ENCODE results near the gene BICD1. TPM values are rescaled to one million over a fixed set of nuclear protein-coding genes. Genes with fewer than 3 reads are reported as not detected.

The BICD1 gene
- total and polyA plus RNA-seq, 2 donors (not counting 1 experiment from before 2014, with no cell fraction given) = 15.2 to 93.5 TPM

DNA sequence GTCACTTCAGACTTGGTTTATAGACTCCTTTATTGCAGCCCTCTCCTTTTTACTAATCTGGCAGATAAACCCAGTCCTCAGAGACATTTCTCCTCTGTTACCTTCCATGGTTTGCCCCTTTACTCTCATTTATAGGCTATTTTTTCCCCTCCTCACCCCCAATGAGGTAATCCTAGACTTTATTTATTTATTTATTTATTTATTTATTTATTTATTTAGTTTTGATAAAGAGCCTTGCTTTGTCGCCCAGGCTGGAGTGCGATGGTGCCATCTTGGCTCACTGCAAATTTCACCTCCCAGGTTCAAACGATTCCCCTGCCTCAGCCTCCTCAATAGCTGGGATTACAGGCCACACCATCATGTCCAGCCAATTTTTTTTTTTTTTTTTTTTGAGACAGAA is 301.1 kb downstream of the BICD1 start:
- peaks cover 21% of the 10 kb centered on the region for H3K27me3 Mint-ChIP-seq
- H3K4me1 Mint-ChIP-seq = no peaks in the 10 kb centered on the region
- ChIA-PET POLR2A (no interaction called here), CTCF (no interaction called here)
- H3K36me3 ChIP-seq (replicated peaks in 1 of 2; ENCODE audit: control extremely low read depth in 1 of 2, control insufficient read depth in 1 of 2, extremely low read depth in 1 of 2, insufficient read depth in 2 of 2, low read length in 1 of 2) = no peaks in the 10 kb centered on the region
- no peaks in the 10 kb centered on the region for H4K20me1 ChIP-seq (ENCODE audit: control insufficient read depth, insufficient read depth, low read length, poor library complexity, severe bottlenecking)
- H3K4me3 Mint-ChIP-seq = no peak overlapping the region
- H3K9me3 ChIP-seq (ENCODE audit: control extremely low read depth in 1 of 3, control insufficient read depth in 2 of 3, insufficient read depth in 1 of 3, low read length in 2 of 3) = no peaks in the 10 kb centered on the region
- TF ChIP-seq EZH2 (IDR thresholded peaks at IDR 0.05; ENCODE audit: borderline replicate concordance, insufficient read depth, low read depth, low read length, poor library complexity, severe bottlenecking) = no peak
- TF ChIP-seq, protein P1, sequence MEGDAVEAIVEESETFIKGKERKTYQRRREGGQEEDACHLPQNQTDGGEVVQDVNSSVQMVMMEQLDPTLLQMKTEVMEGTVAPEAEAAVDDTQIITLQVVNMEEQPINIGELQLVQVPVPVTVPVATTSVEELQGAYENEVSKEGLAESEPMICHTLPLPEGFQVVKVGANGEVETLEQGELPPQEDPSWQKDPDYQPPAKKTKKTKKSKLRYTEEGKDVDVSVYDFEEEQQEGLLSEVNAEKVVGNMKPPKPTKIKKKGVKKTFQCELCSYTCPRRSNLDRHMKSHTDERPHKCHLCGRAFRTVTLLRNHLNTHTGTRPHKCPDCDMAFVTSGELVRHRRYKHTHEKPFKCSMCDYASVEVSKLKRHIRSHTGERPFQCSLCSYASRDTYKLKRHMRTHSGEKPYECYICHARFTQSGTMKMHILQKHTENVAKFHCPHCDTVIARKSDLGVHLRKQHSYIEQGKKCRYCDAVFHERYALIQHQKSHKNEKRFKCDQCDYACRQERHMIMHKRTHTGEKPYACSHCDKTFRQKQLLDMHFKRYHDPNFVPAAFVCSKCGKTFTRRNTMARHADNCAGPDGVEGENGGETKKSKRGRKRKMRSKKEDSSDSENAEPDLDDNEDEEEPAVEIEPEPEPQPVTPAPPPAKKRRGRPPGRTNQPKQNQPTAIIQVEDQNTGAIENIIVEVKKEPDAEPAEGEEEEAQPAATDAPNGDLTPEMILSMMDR (IDR thresholded peaks at IDR 0.05) = no peak
- DNase-seq = no peak
- no peak overlapping the region for H3K27ac Mint-ChIP-seq
- H3K79me2 ChIP-seq (ENCODE audit: control insufficient read depth, insufficient read depth, low read length) = no peaks in the 10 kb centered on the region
- peaks cover 0 to 2% (median under 1%) of the 10 kb centered on the region in 4 experiments for H3K27me3 ChIP-seq (replicated peaks in 1 of 4; ENCODE audit: control extremely low read depth in 1 of 4, control insufficient read depth in 3 of 4, insufficient read depth in 4 of 4, low read length in 3 of 4)
- no peak overlapping the region for H3K4me2 ChIP-seq (replicated peaks; ENCODE audit: low read depth, low read length, poor library complexity, severe bottlenecking)
- no peak overlapping the region for H2AFZ ChIP-seq (ENCODE audit: insufficient read depth, low read depth, low read length, poor library complexity, severe bottlenecking)
- H3K4me1 ChIP-seq (ENCODE audit: control insufficient read depth in 2 of 2, insufficient read depth in 2 of 2, low read length in 2 of 2) = no peaks in the 10 kb centered on the region
- no peak overlapping the region for H3K4me3 ChIP-seq (ENCODE audit: control extremely low read depth in 1 of 5, extremely low read depth in 1 of 5, insufficient read depth in 1 of 5, low read depth in 2 of 5, low read length in 4 of 5)
- H3K27ac ChIP-seq (ENCODE audit: low read length in 2 of 2) = no peak overlapping the region
- 100% methylated on average over 1 of the region's 3 CpGs for WGBS (ENCODE audit: insufficient coverage)
- ATAC-seq (ENCODE audit: low read depth) = no peak
- no peaks in the 10 kb centered on the region for H3K9me3 Mint-ChIP-seq (ENCODE audit: insufficient read depth)
- intact Hi-C loops (cut with micrococcal nuclease) = no loop called here
- H3K9ac ChIP-seq (ENCODE audit: low read length) = no peak overlapping the region

DNA sequence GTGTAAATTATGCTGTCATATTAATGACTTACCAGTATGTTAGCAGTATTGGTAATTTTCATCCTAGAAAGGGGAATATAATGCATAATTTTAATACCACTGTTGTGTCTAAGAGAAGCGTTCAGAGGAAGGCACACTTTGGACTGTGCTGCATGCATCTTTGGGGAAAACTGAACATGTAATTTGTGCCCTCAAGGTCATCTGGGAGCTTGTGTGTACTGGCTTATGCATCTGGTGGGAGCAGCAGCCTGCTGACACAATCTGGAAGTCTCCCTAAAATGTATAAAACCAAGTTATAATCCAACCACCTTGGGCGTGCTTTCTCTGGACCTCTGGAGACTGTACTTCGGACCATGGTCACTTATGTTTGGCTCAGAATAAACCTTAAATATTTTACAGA is 306.8 kb downstream of the BICD1 start:
- H3K79me2 ChIP-seq (ENCODE audit: control insufficient read depth, insufficient read depth, low read length) = no peaks in the 10 kb centered on the region
- intact Hi-C loops (cut with micrococcal nuclease) = no loop called here
- Mint-ChIP-seq H3K27me3 (peaks cover 15% of the 10 kb centered on the region), H3K9me3 (ENCODE audit: insufficient read depth) (no peaks in the 10 kb centered on the region), H3K4me3 (no peak overlapping the region), H3K4me1 (no peaks in the 10 kb centered on the region), H3K27ac (no peak overlapping the region)
- TF ChIP-seq, protein P1 (IDR thresholded peaks at IDR 0.05) = no peak
- TF ChIP-seq EZH2 (IDR thresholded peaks at IDR 0.05; ENCODE audit: borderline replicate concordance, insufficient read depth, low read depth, low read length, poor library complexity, severe bottlenecking) = no peak
- ATAC-seq (ENCODE audit: low read depth) (no peak), DNase-seq (no peak)
- 100% methylated on average over 1 of the region's 3 CpGs for WGBS (ENCODE audit: insufficient coverage)
- H3K27ac ChIP-seq (ENCODE audit: low read length in 2 of 2) = no peak overlapping the region
- H3K27me3 ChIP-seq (replicated peaks in 1 of 4; ENCODE audit: control extremely low read depth in 1 of 4, control insufficient read depth in 3 of 4, insufficient read depth in 4 of 4, low read length in 3 of 4) = no peaks in the 10 kb centered on the region
- no peak overlapping the region for H3K9ac ChIP-seq (ENCODE audit: low read length)
- H3K9me3 ChIP-seq (ENCODE audit: control extremely low read depth in 1 of 3, control insufficient read depth in 2 of 3, insufficient read depth in 1 of 3, low read length in 2 of 3) = peaks cover 0 to 1% (median 0%) of the 10 kb centered on the region in 3 donors
- H3K4me3 ChIP-seq (ENCODE audit: control extremely low read depth in 1 of 5, extremely low read depth in 1 of 5, insufficient read depth in 1 of 5, low read depth in 2 of 5, low read length in 4 of 5) = no peak overlapping the region
- ChIA-PET POLR2A (no interaction called here), CTCF (no interaction called here)
- no peaks in the 10 kb centered on the region for H4K20me1 ChIP-seq (ENCODE audit: control insufficient read depth, insufficient read depth, low read length, poor library complexity, severe bottlenecking)
- H3K4me1 ChIP-seq (ENCODE audit: control insufficient read depth in 2 of 2, insufficient read depth in 2 of 2, low read length in 2 of 2) = no peaks in the 10 kb centered on the region
- no peak overlapping the region for H3K4me2 ChIP-seq (replicated peaks; ENCODE audit: low read depth, low read length, poor library complexity, severe bottlenecking)
- no peak overlapping the region for H2AFZ ChIP-seq (ENCODE audit: insufficient read depth, low read depth, low read length, poor library complexity, severe bottlenecking)
- no peaks in the 10 kb centered on the region for H3K36me3 ChIP-seq (replicated peaks in 1 of 2; ENCODE audit: control extremely low read depth in 1 of 2, control insufficient read depth in 1 of 2, extremely low read depth in 1 of 2, insufficient read depth in 2 of 2, low read length in 1 of 2)
